ENCODE data around the gene SLC7A8.

- TF ChIP-seq POLR2A (IDR thresholded peaks at IDR 0.05) = no peak
- no peak for TF ChIP-seq CTCF (IDR thresholded peaks at IDR 0.05)
- no peak for TF ChIP-seq POLR2AphosphoS5 (IDR thresholded peaks at IDR 0.05)
These were observed 44.1 kb upstream of the SLC7A8 start for GRCh38 chr14:23227566-23227965.
